A549 (cell line): ENCODE results near the gene AHCTF1. TPM values are rescaled to one million over a fixed set of nuclear protein-coding genes. Genes with fewer than 3 reads are reported as not detected.

ENCODE experiments used
- ATAC-seq, 2 experiments: fragments of 200-7000 bp in 1 of 2; fragments of >200 bp in 1 of 2; cut with Nextera tagmentation in 1 of 2; cut with Tn5 transposase in 1 of 2; 3 replicates each; pipeline versions ENCODE4 v1.8.0 to v1.9.1; 2018 to 2020; ENCODE audit warnings: mild to moderate bottlenecking in 1 of 2, moderate library complexity in 1 of 2
- CTCF ChIA-PET: fragments of 300-600 bp; sonication (Branson Sonifier 250); formaldehyde crosslinking; extraction: SDS; loops from one replicate; lab custom pipeline; 2021; ENCODE audit warnings: antibody characterized with exemption, inconsistent platforms; lab: Yijun Ruan, JAX
- POLR2A ChIA-PET: fragments of 350-600 bp; formaldehyde crosslinking; extraction: SDS; loops from one replicate; lab custom pipeline; 2021; ENCODE audit warnings: antibody characterized with exemption, inconsistent platforms; lab: Yijun Ruan, JAX
- DNase-seq, 2 experiments: peaks; one replicate each; pipeline versions ENCODE4 v3.0.0 to v3.0.0-alpha.2; 2011 to 2016; ENCODE audit warnings: low read depth in 1 of 2, low spot score in 1 of 2
- FAIRE-seq: peaks from 2 replicates; lab custom pipeline; 2011; peaks lifted over from hg19 to GRCh38; lab: Jason Lieb, UNC
- H3K27ac ChIP-seq, 2 experiments: fragments of >200 bp; sonication (Bioruptor Twin); formaldehyde crosslinking; 3 replicates each; pipeline ENCODE4 v1.5.1; 2016 to 2017
- H3K4me1 ChIP-seq: fragments of >200 bp; sonication (Bioruptor Twin); formaldehyde crosslinking; 3 replicates; pipeline ENCODE4 v1.6.1; 2016
- H3K4me2 ChIP-seq: fragments of >200 bp; sonication (Bioruptor Twin); formaldehyde crosslinking; 3 replicates; pipeline ENCODE4 v1.6.1; 2016
- H3K4me3 ChIP-seq: fragments of >200 bp; sonication (Bioruptor Twin); formaldehyde crosslinking; 3 replicates; pipeline ENCODE4 v1.5.1; 2016
- H3K9me3 ChIP-seq: fragments of >200 bp; sonication (Bioruptor Twin); formaldehyde crosslinking; 3 replicates; pipeline ENCODE4 v1.6.1; 2016
- BHLHE40 ChIP-seq: IDR thresholded peaks from 2 replicates; pipeline ENCODE4 v1.6.1; 2012; ENCODE audit warnings: low read depth, low read length, inconsistent platforms
- CBX8 ChIP-seq: fragments of 200-600 bp; sonication (generic); IDR thresholded peaks from 2 replicates; pipeline ENCODE4 v1.6.1; 2016
- CHD2 ChIP-seq: fragments of 150-350 bp; IDR thresholded peaks from 2 replicates; pipeline ENCODE4 v1.6.1; 2014; ENCODE audit warnings: low read length; ENCODE audit not compliant: partially characterized antibody
- CHD4 ChIP-seq: fragments of 200-600 bp; sonication (generic); IDR thresholded peaks from 2 replicates; pipeline ENCODE4 v1.6.1; 2016; ENCODE audit warnings: antibody characterized with exemption, mild to moderate bottlenecking, borderline replicate concordance
- EP300 ChIP-seq, 2 experiments: fragments of >200 bp; sonication (Bioruptor Twin); formaldehyde crosslinking; IDR thresholded peaks; 2 replicates in 1 of 2; 3 replicates in 1 of 2; pipeline ENCODE4 v1.6.1; 2016 to 2017
- FOSB ChIP-seq: fragments of 250-450 bp; sonication (Bioruptor Pico); IDR thresholded peaks from 2 replicates; pipeline ENCODE4 v1.5.0; 2020; ENCODE audit warnings: mild to moderate bottlenecking, moderate library complexity
- FOSL2 ChIP-seq, 2 experiments: fragments of 450-650 bp in 1 of 2; fragments of >200 bp in 1 of 2; sonication (Bioruptor Twin) in 1 of 2; formaldehyde crosslinking; IDR thresholded peaks; 2 replicates each; pipeline versions ENCODE4 v1.5.0 to v1.6.1; 2016 to 2020; ENCODE audit warnings: mild to moderate bottlenecking in 1 of 2, moderate library complexity in 1 of 2
- GATA3 ChIP-seq: IDR thresholded peaks from 2 replicates; pipeline ENCODE4 v1.6.1; 2012; ENCODE audit warnings: borderline replicate concordance
- HDAC2 ChIP-seq: fragments of 200-600 bp; sonication (generic); IDR thresholded peaks from 2 replicates; pipeline ENCODE4 v1.6.1; 2016
- HOXB5 ChIP-seq: fragments of 250-450 bp; sonication (Bioruptor Pico); IDR thresholded peaks from 2 replicates; pipeline ENCODE4 v1.5.0; 2020; ENCODE audit warnings: mild to moderate bottlenecking, moderate library complexity
- JUN ChIP-seq, 2 experiments: fragments of >200 bp; sonication (Bioruptor Twin); formaldehyde crosslinking; IDR thresholded peaks; 2 replicates in 1 of 2; 3 replicates in 1 of 2; pipeline ENCODE4 v1.6.1; 2016 to 2017
- JUNB ChIP-seq: fragments of >200 bp; sonication (Bioruptor Twin); formaldehyde crosslinking; IDR thresholded peaks from 2 replicates; pipeline ENCODE4 v1.6.1; 2016
- KDM1A ChIP-seq: fragments of 200-600 bp; sonication (generic); IDR thresholded peaks from 2 replicates; pipeline ENCODE4 v1.6.1; 2016; ENCODE audit warnings: low read depth, mild to moderate bottlenecking
- KDM5A ChIP-seq: fragments of 200-600 bp; sonication (generic); IDR thresholded peaks from 2 replicates; pipeline ENCODE4 v1.6.1; 2016; ENCODE audit warnings: antibody characterized with exemption, mild to moderate bottlenecking
- MYC ChIP-seq: IDR thresholded peaks from 2 replicates; pipeline ENCODE4 v1.6.1; 2012; ENCODE audit warnings: mild to moderate bottlenecking, inconsistent platforms, low read length, improper control_type of control experiment, borderline replicate concordance
- NFE2L2 ChIP-seq: fragments of 150-350 bp; conservative IDR thresholded peaks from 2 replicates; pipeline ENCODE4 v1.6.1; 2014; ENCODE audit warnings: low read length
- NR3C1 ChIP-seq: fragments of >200 bp; sonication (Bioruptor Twin); formaldehyde crosslinking; IDR thresholded peaks from 3 replicates; pipeline ENCODE4 v1.6.1; 2017
- POLR2A ChIP-seq: IDR thresholded peaks from 2 replicates; pipeline ENCODE4 v1.6.1; 2012; ENCODE audit warnings: mild to moderate bottlenecking, low read length
- POLR2AphosphoS2 ChIP-seq: conservative IDR thresholded peaks from 2 replicates; pipeline ENCODE4 v1.6.1; 2012; ENCODE audit warnings: low read length, improper control_type of control experiment, inconsistent platforms
- RARB ChIP-seq: fragments of 250-450 bp; sonication (Bioruptor Pico); IDR thresholded peaks from 2 replicates; pipeline ENCODE4 v1.8.0; 2021; ENCODE audit warnings: mild to moderate bottlenecking, moderate library complexity
- RFX5 ChIP-seq: fragments of 450-650 bp; IDR thresholded peaks from 2 replicates; pipeline ENCODE4 v1.7.1; 2014; ENCODE audit warnings: antibody characterized with exemption, mild to moderate bottlenecking, moderate library complexity
- SMC3 ChIP-seq: fragments of >200 bp; sonication (Bioruptor Twin); formaldehyde crosslinking; IDR thresholded peaks from 3 replicates; pipeline ENCODE4 v1.6.1; 2018; ENCODE audit warnings: inconsistent platforms
- TP53 ChIP-seq: fragments of 250-450 bp; sonication (Bioruptor Pico); IDR thresholded peaks from 2 replicates; pipeline ENCODE4 v1.5.0; 2021; ENCODE audit warnings: mild to moderate bottlenecking, moderate library complexity
- ZSCAN20 ChIP-seq: fragments of 250-450 bp; sonication (Bioruptor Pico); IDR thresholded peaks from 2 replicates; pipeline ENCODE4 v1.8.0; 2022; ENCODE audit warnings: mild to moderate bottlenecking, moderate library complexity
- WGBS: methylation state at CpG from one replicate; pipeline ENCODE4 v1.1.6; 2017; ENCODE audit errors: missing lambda C conversion rate; 5-methylcytosine and 5-hydroxymethylcytosine counted together
- polyA minus RNA-seq: library from RNA; depleted of rRNA, polyadenylated mRNA; stranded (reverse); fragments of >200 nt; gene quantifications from 2 replicates; pipeline ENCODE4 v1.2.3, GENCODE V29; 2011; rRNA and poly(A)+ RNA removed
- polyA plus RNA-seq, 4 experiments: library from polyadenylated mRNA; depleted of rRNA in 3 of 4; stranded (reverse); fragments of >200 nt; fragmentation: RNase III in 1 of 4; extraction: RNeasy Plus Mini Kit Qiagen cat#74134 plus additional on column Dnase treatment in 1 of 4; gene quantifications; 2 replicates in 3 of 4; 3 replicates in 1 of 4; pipeline ENCODE4 v1.2.3, GENCODE V29; 2011 to 2017
- TF ChIP-seq, protein P1 (sequence below): IDR thresholded peaks from 2 replicates; pipeline ENCODE4 v1.6.1; 2012
- TF ChIP-seq, protein P2 (sequence below): fragments of 250-450 bp; sonication (Bioruptor Pico); IDR thresholded peaks from 2 replicates; pipeline ENCODE4 v1.5.0; 2020; ENCODE audit warnings: low read depth, mild to moderate bottlenecking, moderate library complexity
- TF ChIP-seq, protein P3 (sequence below): fragments of >200 bp; sonication (Bioruptor Twin); formaldehyde crosslinking; IDR thresholded peaks from 3 replicates; pipeline ENCODE4 v1.6.1; 2016
- TF ChIP-seq, protein P4 (sequence below): fragments of 200-600 bp; sonication (generic); IDR thresholded peaks from 2 replicates; pipeline ENCODE4 v1.6.1; 2016; ENCODE audit warnings: antibody characterized with exemption, mild to moderate bottlenecking, moderate library complexity
- TF ChIP-seq, protein P5 (sequence below): fragments of 150-350 bp; IDR thresholded peaks from 2 replicates; pipeline ENCODE4 v1.6.1; 2014; ENCODE audit warnings: low read depth, mild to moderate bottlenecking, low read length

The AHCTF1 gene, protein sequence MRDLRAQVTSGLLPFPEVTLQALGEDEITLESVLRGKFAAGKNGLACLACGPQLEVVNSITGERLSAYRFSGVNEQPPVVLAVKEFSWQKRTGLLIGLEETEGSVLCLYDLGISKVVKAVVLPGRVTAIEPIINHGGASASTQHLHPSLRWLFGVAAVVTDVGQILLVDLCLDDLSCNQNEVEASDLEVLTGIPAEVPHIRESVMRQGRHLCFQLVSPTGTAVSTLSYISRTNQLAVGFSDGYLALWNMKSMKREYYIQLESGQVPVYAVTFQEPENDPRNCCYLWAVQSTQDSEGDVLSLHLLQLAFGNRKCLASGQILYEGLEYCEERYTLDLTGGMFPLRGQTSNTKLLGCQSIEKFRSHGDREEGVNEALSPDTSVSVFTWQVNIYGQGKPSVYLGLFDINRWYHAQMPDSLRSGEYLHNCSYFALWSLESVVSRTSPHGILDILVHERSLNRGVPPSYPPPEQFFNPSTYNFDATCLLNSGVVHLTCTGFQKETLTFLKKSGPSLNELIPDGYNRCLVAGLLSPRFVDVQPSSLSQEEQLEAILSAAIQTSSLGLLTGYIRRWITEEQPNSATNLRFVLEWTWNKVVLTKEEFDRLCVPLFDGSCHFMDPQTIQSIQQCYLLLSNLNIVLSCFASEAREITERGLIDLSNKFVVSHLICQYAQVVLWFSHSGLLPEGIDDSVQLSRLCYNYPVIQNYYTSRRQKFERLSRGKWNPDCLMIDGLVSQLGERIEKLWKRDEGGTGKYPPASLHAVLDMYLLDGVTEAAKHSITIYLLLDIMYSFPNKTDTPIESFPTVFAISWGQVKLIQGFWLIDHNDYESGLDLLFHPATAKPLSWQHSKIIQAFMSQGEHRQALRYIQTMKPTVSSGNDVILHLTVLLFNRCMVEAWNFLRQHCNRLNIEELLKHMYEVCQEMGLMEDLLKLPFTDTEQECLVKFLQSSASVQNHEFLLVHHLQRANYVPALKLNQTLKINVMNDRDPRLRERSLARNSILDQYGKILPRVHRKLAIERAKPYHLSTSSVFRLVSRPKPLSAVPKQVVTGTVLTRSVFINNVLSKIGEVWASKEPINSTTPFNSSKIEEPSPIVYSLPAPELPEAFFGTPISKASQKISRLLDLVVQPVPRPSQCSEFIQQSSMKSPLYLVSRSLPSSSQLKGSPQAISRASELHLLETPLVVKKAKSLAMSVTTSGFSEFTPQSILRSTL (N-terminal part only)
- polyA plus RNA-seq (2011; rRNA removed) (40.7 and 44.7 TPM in 2 replicates), polyA plus RNA-seq (2017; fragmentation: RNase III; extraction: RNeasy Plus Mini Kit Qiagen cat#74134 plus additional on column Dnase treatment) (26.0 to 28.8 TPM (median 27.0 TPM) in 3 replicates), polyA minus RNA-seq (30.2 and 31.1 TPM in 2 replicates)
- 7.8 and 8.7 TPM in 2 replicates for polyA plus RNA-seq (2012; cell fraction: cytosol; rRNA removed)
- polyA plus RNA-seq (2012; cell fraction: nucleus; rRNA removed), result 8.3 and 11.0 TPM in 2 replicates

DNA sequence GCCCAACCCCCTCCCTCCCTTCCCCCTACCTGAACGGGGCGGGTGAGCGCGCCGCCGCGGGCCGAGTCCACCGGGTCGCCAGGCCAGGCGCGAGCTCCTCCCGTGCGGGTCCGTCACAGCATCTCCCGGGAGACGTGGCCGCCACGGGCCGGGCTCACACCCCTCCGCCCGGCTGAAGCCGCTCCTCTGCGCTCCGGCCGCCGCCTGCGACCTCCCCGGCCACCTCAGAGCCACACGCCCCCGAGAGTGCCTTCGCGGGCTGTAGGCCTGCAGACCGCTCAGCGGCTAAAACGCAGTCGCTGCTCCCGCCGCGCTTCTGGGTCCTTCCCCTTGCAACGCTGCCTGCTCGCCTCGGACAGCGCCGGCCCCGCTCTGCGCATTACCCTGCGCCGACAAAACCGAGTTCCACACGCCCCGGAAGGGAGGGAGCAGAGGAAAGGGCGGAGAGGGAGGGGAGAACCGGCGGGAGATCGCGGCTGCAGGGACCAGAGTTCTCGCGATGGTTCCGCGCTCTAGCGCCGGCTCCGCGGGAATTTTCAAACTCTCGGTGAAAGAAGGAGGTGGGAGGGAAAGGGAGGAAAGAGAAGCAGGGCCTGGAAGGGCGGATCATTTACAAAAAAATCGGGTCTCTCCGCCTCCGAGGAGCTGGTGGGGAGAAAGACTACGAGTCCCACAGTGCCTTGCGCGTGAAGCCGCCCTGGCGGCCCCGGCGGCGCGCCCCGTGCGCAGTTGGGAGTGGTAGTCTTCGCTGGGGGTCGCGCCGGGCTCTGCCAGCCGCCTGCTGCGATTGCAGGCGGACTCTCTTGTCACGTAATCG, at the start of gene AHCTF1:
TSS of gene AHCTF1 (minus strand) at position 400 of the 817 bp plus-strand sequence. CDS start 13,578 bp downstream, outside the sequence.
- Histone ChIP-seq H3K4me1 (peaks cover 8% of the 10 kb centered on the region), H3K9me3 (0 out of 3 replicates have a peak, but pooled peaks cover 3% of the 10 kb centered on the region), H3K27ac (peak within 1 kb of the TSS; percentile 92 to 95), H3K4me3 (peak within 1 kb of the TSS; percentile 87), H3K4me2 (peak within 1 kb of the TSS; percentile 95)
- WGBS, result under 1% methylated on average over 42 of the region's 90 CpGs
- ATAC-seq (peak; percentile 94 to 98), FAIRE-seq (no peak), DNase-seq (peak; percentile 93 to 97)
- ChIA-PET POLR2A (interaction anchor here (0.6 to 1.4 kb wide), 9 partner anchors 11 to 1895 kb away, joined by 3 to 5 read pairs (median 3); partner anchors contain the start of gene ZNF670), CTCF (interaction anchor here (0.6 to 1.1 kb wide), 2 partner anchors 129 to 144 kb away, joined by 3 read pairs; no protein-coding TSS in a partner anchor)
- TF ChIP-seq, protein P1, sequence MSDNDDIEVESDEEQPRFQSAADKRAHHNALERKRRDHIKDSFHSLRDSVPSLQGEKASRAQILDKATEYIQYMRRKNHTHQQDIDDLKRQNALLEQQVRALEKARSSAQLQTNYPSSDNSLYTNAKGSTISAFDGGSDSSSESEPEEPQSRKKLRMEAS, result peak; percentile 71
- TF ChIP-seq, protein P2, sequence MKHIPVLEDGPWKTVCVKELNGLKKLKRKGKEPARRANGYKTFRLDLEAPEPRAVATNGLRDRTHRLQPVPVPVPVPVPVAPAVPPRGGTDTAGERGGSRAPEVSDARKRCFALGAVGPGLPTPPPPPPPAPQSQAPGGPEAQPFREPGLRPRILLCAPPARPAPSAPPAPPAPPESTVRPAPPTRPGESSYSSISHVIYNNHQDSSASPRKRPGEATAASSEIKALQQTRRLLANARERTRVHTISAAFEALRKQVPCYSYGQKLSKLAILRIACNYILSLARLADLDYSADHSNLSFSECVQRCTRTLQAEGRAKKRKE, result no peak
- TF ChIP-seq KDM5A, result no peak
- TF ChIP-seq, protein P3, sequence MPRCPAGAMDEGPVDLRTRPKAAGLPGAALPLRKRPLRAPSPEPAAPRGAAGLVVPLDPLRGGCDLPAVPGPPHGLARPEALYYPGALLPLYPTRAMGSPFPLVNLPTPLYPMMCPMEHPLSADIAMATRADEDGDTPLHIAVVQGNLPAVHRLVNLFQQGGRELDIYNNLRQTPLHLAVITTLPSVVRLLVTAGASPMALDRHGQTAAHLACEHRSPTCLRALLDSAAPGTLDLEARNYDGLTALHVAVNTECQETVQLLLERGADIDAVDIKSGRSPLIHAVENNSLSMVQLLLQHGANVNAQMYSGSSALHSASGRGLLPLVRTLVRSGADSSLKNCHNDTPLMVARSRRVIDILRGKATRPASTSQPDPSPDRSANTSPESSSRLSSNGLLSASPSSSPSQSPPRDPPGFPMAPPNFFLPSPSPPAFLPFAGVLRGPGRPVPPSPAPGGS, result peak; percentile 90
- TF ChIP-seq, protein P4, sequence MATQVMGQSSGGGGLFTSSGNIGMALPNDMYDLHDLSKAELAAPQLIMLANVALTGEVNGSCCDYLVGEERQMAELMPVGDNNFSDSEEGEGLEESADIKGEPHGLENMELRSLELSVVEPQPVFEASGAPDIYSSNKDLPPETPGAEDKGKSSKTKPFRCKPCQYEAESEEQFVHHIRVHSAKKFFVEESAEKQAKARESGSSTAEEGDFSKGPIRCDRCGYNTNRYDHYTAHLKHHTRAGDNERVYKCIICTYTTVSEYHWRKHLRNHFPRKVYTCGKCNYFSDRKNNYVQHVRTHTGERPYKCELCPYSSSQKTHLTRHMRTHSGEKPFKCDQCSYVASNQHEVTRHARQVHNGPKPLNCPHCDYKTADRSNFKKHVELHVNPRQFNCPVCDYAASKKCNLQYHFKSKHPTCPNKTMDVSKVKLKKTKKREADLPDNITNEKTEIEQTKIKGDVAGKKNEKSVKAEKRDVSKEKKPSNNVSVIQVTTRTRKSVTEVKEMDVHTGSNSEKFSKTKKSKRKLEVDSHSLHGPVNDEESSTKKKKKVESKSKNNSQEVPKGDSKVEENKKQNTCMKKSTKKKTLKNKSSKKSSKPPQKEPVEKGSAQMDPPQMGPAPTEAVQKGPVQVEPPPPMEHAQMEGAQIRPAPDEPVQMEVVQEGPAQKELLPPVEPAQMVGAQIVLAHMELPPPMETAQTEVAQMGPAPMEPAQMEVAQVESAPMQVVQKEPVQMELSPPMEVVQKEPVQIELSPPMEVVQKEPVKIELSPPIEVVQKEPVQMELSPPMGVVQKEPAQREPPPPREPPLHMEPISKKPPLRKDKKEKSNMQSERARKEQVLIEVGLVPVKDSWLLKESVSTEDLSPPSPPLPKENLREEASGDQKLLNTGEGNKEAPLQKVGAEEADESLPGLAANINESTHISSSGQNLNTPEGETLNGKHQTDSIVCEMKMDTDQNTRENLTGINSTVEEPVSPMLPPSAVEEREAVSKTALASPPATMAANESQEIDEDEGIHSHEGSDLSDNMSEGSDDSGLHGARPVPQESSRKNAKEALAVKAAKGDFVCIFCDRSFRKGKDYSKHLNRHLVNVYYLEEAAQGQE, result peak; percentile 89
- TF ChIP-seq RARB, result no peak
- TF ChIP-seq EP300 (IDR thresholded peaks at IDR 0.05), result no peak
- no peak for TF ChIP-seq ZSCAN20 (CRISPR knock-in tag)
- TF ChIP-seq POLR2AphosphoS2, result no peak
- peak; percentile 51 for TF ChIP-seq GATA3
- TF ChIP-seq RFX5, result no peak
- no peak for TF ChIP-seq BHLHE40
- TF ChIP-seq MYC, result peak; percentile 30; the same call in 1 of the 2 replicates
- TF ChIP-seq CHD2, result peak; percentile 93
- no peak for TF ChIP-seq NFE2L2
- no peak for TF ChIP-seq HDAC2
- no peak for TF ChIP-seq KDM1A
- TF ChIP-seq HOXB5 (CRISPR knock-in tag), result no peak
- no peak for TF ChIP-seq NR3C1
- no peak for TF ChIP-seq CBX8
- TF ChIP-seq CHD4, result no peak
- TF ChIP-seq FOSB (CRISPR knock-in tag), result no peak
- TF ChIP-seq TP53, result no peak
- TF ChIP-seq JUN (IDR thresholded peaks at IDR 0.05), result peak; percentile 13 to 87; a peak in 3 of 5 replicates
- no peak for TF ChIP-seq JUNB
- TF ChIP-seq, protein P5, sequence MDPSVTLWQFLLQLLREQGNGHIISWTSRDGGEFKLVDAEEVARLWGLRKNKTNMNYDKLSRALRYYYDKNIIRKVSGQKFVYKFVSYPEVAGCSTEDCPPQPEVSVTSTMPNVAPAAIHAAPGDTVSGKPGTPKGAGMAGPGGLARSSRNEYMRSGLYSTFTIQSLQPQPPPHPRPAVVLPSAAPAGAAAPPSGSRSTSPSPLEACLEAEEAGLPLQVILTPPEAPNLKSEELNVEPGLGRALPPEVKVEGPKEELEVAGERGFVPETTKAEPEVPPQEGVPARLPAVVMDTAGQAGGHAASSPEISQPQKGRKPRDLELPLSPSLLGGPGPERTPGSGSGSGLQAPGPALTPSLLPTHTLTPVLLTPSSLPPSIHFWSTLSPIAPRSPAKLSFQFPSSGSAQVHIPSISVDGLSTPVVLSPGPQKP, result no peak
- no peak for TF ChIP-seq SMC3
- no peak for TF ChIP-seq FOSL2 (IDR thresholded peaks at IDR 0.05)
- no peak for TF ChIP-seq FOSL2 (CRISPR knock-in tag; IDR thresholded peaks at IDR 0.05)
- peak; percentile 98 for TF ChIP-seq POLR2A
